Measurements from ENCODE around the gene LGALS4.
"Not testable (repeated sequence)": the region's sequence is repeated elsewhere in the genome, so short reads cannot be mapped to it uniquely, and the experiment has no call there.

LGALS4 gene

GRCh38 chr19:38773469-38774177 lies 39.1 kb downstream of the LGALS4 start, which contains the start of gene LGALS7:
Gene LGALS7, minus strand, starts transcription at chr19:38773517. Its CDS starts 25 bp downstream, at chr19:38773492.
- H3K4me1 ChIP-seq (ENCODE audit: control insufficient read depth in 1 of 2, insufficient read depth in 2 of 2, low read length in 2 of 2), result peaks cover 0 to 6% of the 10 kb centered on the region in 2 donors
- no peak within 1 kb of the TSS for H3K27ac ChIP-seq (ENCODE audit: low read depth, low read length)
- no peak within 1 kb of the TSS for H3K4me3 ChIP-seq (ENCODE audit: low read depth in 1 of 2, low read length in 2 of 2)
- no peaks in the 10 kb centered on the region for H3K9me3 ChIP-seq (ENCODE audit: control insufficient read depth in 1 of 2, low read length in 2 of 2)
- no peak within 1 kb of the TSS for H3K9ac ChIP-seq (ENCODE audit: low read depth in 1 of 2, low read length in 2 of 2)
- no peaks in the 10 kb centered on the region for H3K36me3 ChIP-seq (ENCODE audit: control insufficient read depth in 1 of 2, insufficient read depth in 2 of 2, low read length in 2 of 2)
- no peaks in the 10 kb centered on the region for H3K27me3 ChIP-seq (ENCODE audit: control insufficient read depth in 1 of 2, insufficient read depth in 2 of 2, low read length in 2 of 2)

DNA sequence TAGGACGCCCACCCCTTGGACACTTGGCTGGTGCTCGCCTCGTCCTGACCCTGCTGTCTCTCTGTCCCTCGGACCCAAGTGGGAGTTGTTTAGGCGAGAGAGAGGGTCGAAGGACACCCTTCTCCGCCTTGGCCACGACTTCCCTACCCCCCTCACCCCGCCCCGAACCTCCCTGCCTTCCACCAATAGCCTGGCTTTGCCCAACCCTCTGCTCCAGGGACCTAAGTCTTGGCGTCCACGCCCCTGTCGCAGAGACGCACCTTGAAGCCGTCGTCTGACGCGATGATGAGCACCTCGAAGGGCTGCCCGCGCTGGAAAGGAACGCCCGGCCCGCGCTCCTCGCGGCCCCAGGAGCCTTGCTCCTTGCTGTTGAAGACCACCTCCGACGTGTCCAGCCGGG lies 41.2 kb downstream of the LGALS4 start:
- H3K9ac ChIP-seq (ENCODE audit: low read depth in 1 of 2, low read length in 2 of 2); H3K9me3 ChIP-seq (ENCODE audit: control insufficient read depth in 1 of 2, low read length in 2 of 2); H3K36me3 ChIP-seq (ENCODE audit: control insufficient read depth in 1 of 2, insufficient read depth in 2 of 2, low read length in 2 of 2); H3K4me1 ChIP-seq (ENCODE audit: control insufficient read depth in 1 of 2, insufficient read depth in 2 of 2, low read length in 2 of 2); H3K27me3 ChIP-seq (ENCODE audit: control insufficient read depth in 1 of 2, insufficient read depth in 2 of 2, low read length in 2 of 2); H3K4me3 ChIP-seq (ENCODE audit: low read depth in 1 of 2, low read length in 2 of 2); H3K27ac ChIP-seq (ENCODE audit: low read depth, low read length): not testable (repeated sequence)

DNA sequence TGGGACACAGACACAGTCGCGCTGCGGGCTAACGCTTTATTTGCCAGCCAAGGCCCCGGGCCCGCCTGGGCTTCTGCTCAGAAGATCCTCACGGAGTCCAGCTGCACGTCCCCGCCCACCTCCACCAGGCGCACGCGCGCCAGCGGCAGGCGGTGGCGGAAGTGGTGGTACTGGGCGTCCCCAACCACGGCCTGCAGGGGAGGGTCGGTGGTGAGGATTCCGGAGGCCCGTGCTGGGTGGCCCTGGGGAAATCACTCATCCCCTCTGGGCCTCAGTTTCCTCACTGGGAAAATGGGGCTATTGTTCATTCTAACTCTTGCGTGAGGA lies 41.8 kb downstream of the LGALS4 start:
- H3K9me3 ChIP-seq (ENCODE audit: control insufficient read depth in 1 of 2, low read length in 2 of 2); H3K4me3 ChIP-seq (ENCODE audit: low read depth in 1 of 2, low read length in 2 of 2); H3K4me1 ChIP-seq (ENCODE audit: control insufficient read depth in 1 of 2, insufficient read depth in 2 of 2, low read length in 2 of 2); H3K27ac ChIP-seq (ENCODE audit: low read depth, low read length); H3K9ac ChIP-seq (ENCODE audit: low read depth in 1 of 2, low read length in 2 of 2); H3K36me3 ChIP-seq (ENCODE audit: control insufficient read depth in 1 of 2, insufficient read depth in 2 of 2, low read length in 2 of 2); H3K27me3 ChIP-seq (ENCODE audit: control insufficient read depth in 1 of 2, insufficient read depth in 2 of 2, low read length in 2 of 2): not testable (repeated sequence)

- H3K4me1 ChIP-seq (ENCODE audit: control insufficient read depth in 1 of 2, insufficient read depth in 2 of 2, low read length in 2 of 2); H3K9me3 ChIP-seq (ENCODE audit: control insufficient read depth in 1 of 2, low read length in 2 of 2); H3K27ac ChIP-seq (ENCODE audit: low read depth, low read length); H3K36me3 ChIP-seq (ENCODE audit: control insufficient read depth in 1 of 2, insufficient read depth in 2 of 2, low read length in 2 of 2); H3K27me3 ChIP-seq (ENCODE audit: control insufficient read depth in 1 of 2, insufficient read depth in 2 of 2, low read length in 2 of 2); H3K9ac ChIP-seq (ENCODE audit: low read depth in 1 of 2, low read length in 2 of 2): not testable (repeated sequence)
- peak overlapping the region in 1 of 2 donors; percentile 36 for H3K4me3 ChIP-seq (ENCODE audit: low read depth in 1 of 2, low read length in 2 of 2)
Measured at GRCh38 chr19:38770228-38770948, 42.4 kb downstream of the LGALS4 start.

GRCh38 chr19:38769635-38770211 lies 43.0 kb downstream of the LGALS4 start:
- peak overlapping the region; percentile 27 for H3K27ac ChIP-seq (ENCODE audit: low read depth, low read length)
- H3K36me3 ChIP-seq (ENCODE audit: control insufficient read depth in 1 of 2, insufficient read depth in 2 of 2, low read length in 2 of 2), result no peaks in the 10 kb centered on the region
- H3K9me3 ChIP-seq (ENCODE audit: control insufficient read depth in 1 of 2, low read length in 2 of 2), result no peaks in the 10 kb centered on the region
- H3K9ac ChIP-seq (ENCODE audit: low read depth in 1 of 2, low read length in 2 of 2), result peak overlapping the region; percentile 15 to 36
- H3K4me1 ChIP-seq (ENCODE audit: control insufficient read depth in 1 of 2, insufficient read depth in 2 of 2, low read length in 2 of 2), result peaks cover 0 to 6% of the 10 kb centered on the region in 2 donors
- peak overlapping the region in 1 of 2 donors; percentile 36 for H3K4me3 ChIP-seq (ENCODE audit: low read depth in 1 of 2, low read length in 2 of 2)
- H3K27me3 ChIP-seq (ENCODE audit: control insufficient read depth in 1 of 2, insufficient read depth in 2 of 2, low read length in 2 of 2), result no peaks in the 10 kb centered on the region

DNA sequence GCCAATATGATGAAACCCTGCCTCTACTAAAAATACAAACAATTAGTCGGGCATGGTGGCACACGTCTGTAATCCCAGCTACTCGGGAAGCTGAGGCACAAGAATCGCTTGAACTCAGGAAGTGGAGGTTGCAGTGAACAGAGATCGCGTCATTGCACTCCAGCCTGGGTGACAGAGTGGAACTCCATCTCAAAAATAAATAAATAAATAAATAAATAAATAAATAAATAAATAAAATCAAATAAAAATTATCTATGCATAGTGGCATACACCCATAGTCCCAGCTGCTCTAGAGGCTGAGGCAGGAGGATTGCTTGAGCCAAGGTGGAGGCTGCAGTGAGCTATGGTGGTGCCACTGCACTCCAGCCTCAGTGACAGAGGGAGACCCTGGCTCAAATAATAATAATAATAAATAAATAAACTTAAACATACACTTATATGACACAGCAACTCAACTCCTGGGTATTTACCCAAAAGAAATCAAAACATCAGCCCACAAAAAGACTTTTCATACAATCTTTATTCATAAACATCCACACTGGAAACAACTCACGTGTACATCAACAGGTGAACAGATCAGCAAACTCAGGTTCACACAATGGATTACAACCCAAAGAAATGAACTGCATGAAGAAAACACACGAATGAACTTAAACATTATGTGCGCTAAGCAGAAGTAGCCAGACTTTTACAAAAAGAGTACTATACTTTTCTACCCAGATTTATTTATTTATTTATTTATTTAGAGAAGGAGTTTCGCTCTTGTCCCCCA lies 46.3 kb downstream of the LGALS4 start:
- no peak overlapping the region for H3K27ac ChIP-seq (ENCODE audit: low read depth, low read length)
- H3K9me3 ChIP-seq (ENCODE audit: control insufficient read depth in 1 of 2, low read length in 2 of 2), result no peaks in the 10 kb centered on the region
- H3K9ac ChIP-seq (ENCODE audit: low read depth in 1 of 2, low read length in 2 of 2), result no peak overlapping the region
- H3K27me3 ChIP-seq (ENCODE audit: control insufficient read depth in 1 of 2, insufficient read depth in 2 of 2, low read length in 2 of 2), result no peaks in the 10 kb centered on the region
- no peaks in the 10 kb centered on the region for H3K36me3 ChIP-seq (ENCODE audit: control insufficient read depth in 1 of 2, insufficient read depth in 2 of 2, low read length in 2 of 2)
- H3K4me1 ChIP-seq (ENCODE audit: control insufficient read depth in 1 of 2, insufficient read depth in 2 of 2, low read length in 2 of 2), result peaks cover 0 to 6% of the 10 kb centered on the region in 2 donors
- no peak overlapping the region for H3K4me3 ChIP-seq (ENCODE audit: low read depth in 1 of 2, low read length in 2 of 2)

DNA sequence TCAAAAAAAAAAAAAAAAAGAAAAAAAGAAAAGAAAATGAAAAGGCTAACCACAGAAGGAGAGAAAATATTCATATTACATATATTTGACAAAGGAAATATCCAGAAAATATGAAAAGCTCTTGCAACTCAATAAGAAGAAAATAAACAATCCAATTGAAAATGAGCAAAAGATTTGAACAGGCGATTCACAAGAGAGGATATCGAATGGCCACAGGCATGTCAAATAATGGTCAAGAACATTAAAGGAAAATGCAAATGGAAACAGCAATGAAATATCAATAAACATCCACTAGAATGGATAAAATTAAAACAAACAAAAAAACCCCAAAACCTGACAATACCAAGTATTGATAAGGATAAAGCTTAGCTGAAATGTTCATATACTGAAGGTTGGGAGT lies 47.5 kb downstream of the LGALS4 start:
- H3K4me3 ChIP-seq (ENCODE audit: low read depth in 1 of 2, low read length in 2 of 2), result no peak overlapping the region
- H3K36me3 ChIP-seq (ENCODE audit: control insufficient read depth in 1 of 2, insufficient read depth in 2 of 2, low read length in 2 of 2), result no peaks in the 10 kb centered on the region
- H3K9ac ChIP-seq (ENCODE audit: low read depth in 1 of 2, low read length in 2 of 2), result no peak overlapping the region
- H3K9me3 ChIP-seq (ENCODE audit: control insufficient read depth in 1 of 2, low read length in 2 of 2), result no peaks in the 10 kb centered on the region
- H3K27me3 ChIP-seq (ENCODE audit: control insufficient read depth in 1 of 2, insufficient read depth in 2 of 2, low read length in 2 of 2), result no peaks in the 10 kb centered on the region
- peaks cover 0 to 6% of the 10 kb centered on the region in 2 donors for H3K4me1 ChIP-seq (ENCODE audit: control insufficient read depth in 1 of 2, insufficient read depth in 2 of 2, low read length in 2 of 2)
- H3K27ac ChIP-seq (ENCODE audit: low read depth, low read length), result no peak overlapping the region

DNA sequence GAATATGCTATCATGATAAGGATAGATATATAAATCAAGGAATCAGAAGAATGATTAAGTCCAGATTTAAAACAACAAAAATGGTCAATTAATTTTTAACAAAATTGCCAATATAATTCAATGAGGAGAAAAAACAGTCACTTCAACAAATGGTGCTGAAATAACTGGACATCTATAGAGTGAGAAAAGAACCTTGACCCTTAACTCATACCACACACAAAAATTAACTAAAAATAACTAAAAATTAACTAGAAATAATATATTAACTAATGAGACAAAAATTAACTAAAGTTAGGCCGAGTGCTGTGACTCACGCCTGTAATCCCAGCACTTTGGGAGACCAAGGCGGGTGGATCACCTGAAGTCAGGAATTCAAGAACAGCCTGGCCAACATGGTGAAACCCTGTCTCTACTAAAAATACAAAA lies 48.9 kb downstream of the LGALS4 start:
- peaks cover 3 to 4% of the 10 kb centered on the region in 2 donors for H3K4me1 ChIP-seq (ENCODE audit: control insufficient read depth in 1 of 2, insufficient read depth in 2 of 2, low read length in 2 of 2)
- no peak overlapping the region for H3K4me3 ChIP-seq (ENCODE audit: low read depth in 1 of 2, low read length in 2 of 2)
- H3K36me3 ChIP-seq (ENCODE audit: control insufficient read depth in 1 of 2, insufficient read depth in 2 of 2, low read length in 2 of 2), result no peaks in the 10 kb centered on the region
- no peaks in the 10 kb centered on the region for H3K9me3 ChIP-seq (ENCODE audit: control insufficient read depth in 1 of 2, low read length in 2 of 2)
- no peak overlapping the region for H3K27ac ChIP-seq (ENCODE audit: low read depth, low read length)
- H3K9ac ChIP-seq (ENCODE audit: low read depth in 1 of 2, low read length in 2 of 2), result no peak overlapping the region
- H3K27me3 ChIP-seq (ENCODE audit: control insufficient read depth in 1 of 2, insufficient read depth in 2 of 2, low read length in 2 of 2), result no peaks in the 10 kb centered on the region

DNA sequence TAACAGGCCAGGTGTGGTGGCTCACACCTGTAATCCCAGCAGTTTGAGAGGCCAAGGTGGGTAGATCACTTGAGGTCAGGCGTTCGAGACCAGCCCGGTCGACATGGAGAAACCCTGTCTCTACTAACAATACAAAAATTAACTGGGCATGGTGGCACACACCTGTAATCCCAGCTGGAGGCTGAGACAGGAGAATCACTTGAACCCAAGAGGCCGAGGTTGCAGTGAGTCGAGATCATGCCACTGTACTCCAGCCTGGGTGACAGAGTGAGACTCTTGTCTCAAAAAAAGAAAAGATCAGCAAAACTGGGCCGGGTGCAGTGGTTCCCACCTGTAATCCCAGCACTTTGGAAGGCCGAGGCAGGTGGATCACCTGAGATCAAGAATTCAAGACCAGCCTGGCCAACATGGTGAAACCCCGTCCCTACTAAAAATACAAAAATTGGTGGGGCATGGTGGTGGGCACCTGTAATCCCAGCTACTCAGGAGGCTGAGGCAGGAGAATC lies 50.8 kb downstream of the LGALS4 start:
- not testable (repeated sequence) for H3K9ac ChIP-seq (ENCODE audit: low read depth in 1 of 2, low read length in 2 of 2); H3K4me3 ChIP-seq (ENCODE audit: low read depth in 1 of 2, low read length in 2 of 2); H3K27ac ChIP-seq (ENCODE audit: low read depth, low read length); H3K9me3 ChIP-seq (ENCODE audit: control insufficient read depth in 1 of 2, low read length in 2 of 2); H3K27me3 ChIP-seq (ENCODE audit: control insufficient read depth in 1 of 2, insufficient read depth in 2 of 2, low read length in 2 of 2); H3K4me1 ChIP-seq (ENCODE audit: control insufficient read depth in 1 of 2, insufficient read depth in 2 of 2, low read length in 2 of 2); H3K36me3 ChIP-seq (ENCODE audit: control insufficient read depth in 1 of 2, insufficient read depth in 2 of 2, low read length in 2 of 2)

All from duodenal mucosa (tissue), 2 donors.